Parathyroid adenoma (tissue), 2 donors: ENCODE results near the gene TENT5C.
A peak's percentile ranks its signal among the peaks of the same experiment; 100 is the strongest.

Source experiments
- H2AFZ ChIP-seq: fragments of 300-600 bp; sonication (generic); one replicate; pipeline ENCODE4 v1.7.0; 2017; ENCODE audit warnings: antibody characterized with exemption, mild to moderate bottlenecking
- H3K27ac ChIP-seq: fragments of 300-600 bp; sonication (generic); one replicate; pipeline ENCODE4 v1.7.0; 2017
- H3K27me3 ChIP-seq: fragments of 300-600 bp; sonication (generic); one replicate; pipeline ENCODE4 v1.7.0; 2017; ENCODE audit warnings: low read length; ENCODE audit not compliant: control insufficient read depth, insufficient read depth
- H3K36me3 ChIP-seq: fragments of 300-600 bp; sonication (generic); one replicate; pipeline ENCODE4 v1.7.0; 2017; ENCODE audit warnings: low read length; ENCODE audit not compliant: control insufficient read depth, insufficient read depth
- H3K4me1 ChIP-seq: fragments of 300-600 bp; sonication (generic); one replicate; pipeline ENCODE4 v1.7.0; 2017; ENCODE audit warnings: control low read depth
- H3K4me2 ChIP-seq: fragments of 300-600 bp; sonication (generic); one replicate; pipeline ENCODE4 v1.7.0; 2017; ENCODE audit warnings: low read length
- H3K4me3 ChIP-seq: fragments of 300-600 bp; sonication (generic); one replicate; pipeline ENCODE4 v1.7.0; 2017; ENCODE audit warnings: low read depth, low read length
- H3K79me2 ChIP-seq: fragments of 300-600 bp; sonication (generic); one replicate; pipeline ENCODE4 v1.7.0; 2017; ENCODE audit warnings: control low read depth
- H3K9ac ChIP-seq: fragments of 300-600 bp; sonication (generic); one replicate; pipeline ENCODE4 v1.7.0; 2017; ENCODE audit warnings: mild to moderate bottlenecking
- H3K9me3 ChIP-seq: fragments of 300-600 bp; sonication (generic); one replicate; pipeline ENCODE4 v1.7.0; 2017; ENCODE audit warnings: low read length; ENCODE audit not compliant: control insufficient read depth
- TF ChIP-seq, protein P1 (sequence below): fragments of 300-600 bp; sonication (generic); IDR thresholded peaks from one replicate; pipeline ENCODE4 v1.7.0; 2017; ENCODE audit warnings: antibody characterized with exemption, mild to moderate bottlenecking
- donor health status: primary hyperparathyroidism.

TENT5C gene

DNA sequence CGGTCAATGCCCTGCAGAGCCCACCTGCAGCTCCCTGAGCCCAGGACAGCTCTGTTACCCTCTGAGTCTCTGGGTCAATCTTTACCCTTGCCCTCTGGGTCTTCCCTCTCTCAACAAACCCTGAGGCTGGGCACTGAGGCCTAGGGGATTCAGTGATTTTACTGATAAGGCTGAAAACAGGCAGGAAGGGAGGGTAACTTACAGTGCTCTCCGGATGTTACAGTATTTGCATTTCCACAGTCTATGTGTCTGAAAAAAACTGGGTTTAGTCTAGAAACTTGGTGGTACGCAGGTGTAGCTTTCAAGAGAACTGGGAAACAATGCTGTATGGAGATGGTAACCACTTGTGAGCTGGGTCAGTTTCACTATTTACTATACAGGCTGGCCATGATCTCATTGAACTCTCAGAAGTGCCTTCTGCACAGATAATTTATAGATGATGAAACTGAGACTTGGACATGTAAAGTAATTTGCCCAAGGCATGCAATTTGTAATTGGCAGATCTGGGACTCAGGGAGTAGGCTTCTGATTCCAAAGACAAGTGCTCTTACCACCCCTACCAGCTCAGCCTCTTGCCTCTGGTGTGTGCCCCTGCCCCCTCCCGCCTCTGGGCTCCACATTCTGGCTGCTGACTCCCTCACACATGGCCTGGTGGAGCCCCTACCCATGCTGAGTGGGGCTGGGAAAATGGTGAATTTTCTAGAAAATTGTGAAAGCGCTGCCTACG is 48.8 kb downstream of the TENT5C start:
- Histone ChIP-seq H3K4me3 (no peak overlapping the region), H3K4me1 (no peaks in the 10 kb centered on the region), H3K9me3 (no peaks in the 10 kb centered on the region), H3K9ac (no peak overlapping the region), H3K27me3 (no peaks in the 10 kb centered on the region), H2AFZ (no peak overlapping the region), H3K36me3 (no peaks in the 10 kb centered on the region), H3K27ac (no peak overlapping the region), H3K79me2 (no peaks in the 10 kb centered on the region), H3K4me2 (no peak overlapping the region)
- TF ChIP-seq, protein P1, sequence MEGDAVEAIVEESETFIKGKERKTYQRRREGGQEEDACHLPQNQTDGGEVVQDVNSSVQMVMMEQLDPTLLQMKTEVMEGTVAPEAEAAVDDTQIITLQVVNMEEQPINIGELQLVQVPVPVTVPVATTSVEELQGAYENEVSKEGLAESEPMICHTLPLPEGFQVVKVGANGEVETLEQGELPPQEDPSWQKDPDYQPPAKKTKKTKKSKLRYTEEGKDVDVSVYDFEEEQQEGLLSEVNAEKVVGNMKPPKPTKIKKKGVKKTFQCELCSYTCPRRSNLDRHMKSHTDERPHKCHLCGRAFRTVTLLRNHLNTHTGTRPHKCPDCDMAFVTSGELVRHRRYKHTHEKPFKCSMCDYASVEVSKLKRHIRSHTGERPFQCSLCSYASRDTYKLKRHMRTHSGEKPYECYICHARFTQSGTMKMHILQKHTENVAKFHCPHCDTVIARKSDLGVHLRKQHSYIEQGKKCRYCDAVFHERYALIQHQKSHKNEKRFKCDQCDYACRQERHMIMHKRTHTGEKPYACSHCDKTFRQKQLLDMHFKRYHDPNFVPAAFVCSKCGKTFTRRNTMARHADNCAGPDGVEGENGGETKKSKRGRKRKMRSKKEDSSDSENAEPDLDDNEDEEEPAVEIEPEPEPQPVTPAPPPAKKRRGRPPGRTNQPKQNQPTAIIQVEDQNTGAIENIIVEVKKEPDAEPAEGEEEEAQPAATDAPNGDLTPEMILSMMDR, result no peak

DNA sequence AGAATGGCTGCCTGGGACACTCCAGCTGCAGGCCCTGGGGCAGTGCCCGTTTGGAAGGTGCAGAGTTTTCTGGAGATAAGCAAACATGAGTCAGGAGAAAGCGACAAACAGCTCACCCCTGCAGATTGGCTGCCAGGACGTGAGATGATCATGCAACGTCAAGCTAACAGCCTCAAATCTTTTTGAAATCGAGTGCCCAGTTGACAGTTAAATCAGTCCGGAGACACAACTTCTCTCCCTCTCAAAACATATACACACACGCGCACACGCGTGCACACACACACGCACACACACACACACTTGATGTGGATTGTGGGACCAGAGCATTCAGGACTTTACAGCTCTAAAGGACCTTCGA is 49.4 kb downstream of the TENT5C start:
- H3K27me3 ChIP-seq, result no peaks in the 10 kb centered on the region
- no peaks in the 10 kb centered on the region for H3K9me3 ChIP-seq
- H3K9ac ChIP-seq, result no peak overlapping the region
- no peak overlapping the region for H3K27ac ChIP-seq
- TF ChIP-seq, protein P1, result no peak
- H3K4me1 ChIP-seq, result no peaks in the 10 kb centered on the region
- H3K79me2 ChIP-seq, result no peaks in the 10 kb centered on the region
- H3K4me3 ChIP-seq, result no peak overlapping the region
- no peak overlapping the region for H3K4me2 ChIP-seq
- H2AFZ ChIP-seq, result no peak overlapping the region
- H3K36me3 ChIP-seq, result no peaks in the 10 kb centered on the region

DNA sequence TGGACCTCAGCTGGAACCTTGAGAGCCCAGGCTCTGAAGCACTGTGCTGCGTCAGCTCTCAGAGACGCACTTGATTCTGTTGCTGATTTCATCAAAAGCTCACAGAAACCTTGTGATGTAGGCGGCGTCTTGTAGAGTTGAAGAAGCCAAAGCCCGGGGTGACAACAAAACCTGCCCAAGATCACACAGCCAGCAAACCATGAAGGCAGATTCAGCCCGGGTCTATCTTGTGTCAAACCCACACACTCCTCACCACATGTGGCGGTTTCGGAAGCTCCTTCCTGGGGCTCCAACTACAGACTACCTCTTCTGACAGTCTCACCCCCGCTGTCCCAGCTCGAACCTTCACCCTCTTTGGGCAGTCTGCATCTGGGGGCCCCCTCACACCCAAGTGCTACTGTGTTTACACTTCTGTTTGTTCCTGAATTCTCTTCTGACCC is 50.4 kb downstream of the TENT5C start:
- TF ChIP-seq, protein P1, result no peak
- H3K79me2 ChIP-seq, result no peaks in the 10 kb centered on the region
- no peak overlapping the region for H3K9ac ChIP-seq
- H3K4me2 ChIP-seq, result no peak overlapping the region
- no peaks in the 10 kb centered on the region for H3K36me3 ChIP-seq
- H3K9me3 ChIP-seq, result no peaks in the 10 kb centered on the region
- H2AFZ ChIP-seq, result peak overlapping the region; percentile 38
- no peak overlapping the region for H3K27ac ChIP-seq
- no peaks in the 10 kb centered on the region for H3K27me3 ChIP-seq
- H3K4me1 ChIP-seq, result no peaks in the 10 kb centered on the region
- no peak overlapping the region for H3K4me3 ChIP-seq

DNA sequence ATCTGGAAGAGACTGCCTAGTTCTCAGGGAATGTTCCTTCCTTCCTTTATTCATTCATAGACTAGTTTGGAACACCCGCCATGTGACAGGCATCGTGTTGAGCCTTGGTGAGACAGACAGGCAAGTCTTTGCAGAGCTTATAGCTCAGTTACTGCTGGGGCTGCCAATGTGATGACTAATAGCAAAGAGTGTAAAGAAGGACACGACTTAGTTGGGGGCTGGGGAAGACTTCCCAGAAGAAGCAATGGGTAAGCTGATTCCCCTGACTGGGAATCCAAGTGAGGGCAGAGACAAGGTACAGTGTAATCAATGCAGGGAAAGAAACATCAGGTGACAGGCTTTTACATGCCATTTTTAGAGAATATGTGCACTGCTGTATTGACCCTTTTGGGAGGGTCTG is 51.2 kb downstream of the TENT5C start:
- no peak overlapping the region for H3K4me2 ChIP-seq
- H3K4me3 ChIP-seq, result no peak overlapping the region
- H3K9me3 ChIP-seq, result no peaks in the 10 kb centered on the region
- no peak overlapping the region for H2AFZ ChIP-seq
- no peaks in the 10 kb centered on the region for H3K27me3 ChIP-seq
- H3K79me2 ChIP-seq, result no peaks in the 10 kb centered on the region
- H3K36me3 ChIP-seq, result no peaks in the 10 kb centered on the region
- H3K9ac ChIP-seq, result no peak overlapping the region
- H3K4me1 ChIP-seq, result no peaks in the 10 kb centered on the region
- TF ChIP-seq, protein P1, result no peak
- no peak overlapping the region for H3K27ac ChIP-seq
